ENCODE measurements around the gene TAOK3. TPM values are rescaled to one million over a fixed set of nuclear protein-coding genes. Genes with fewer than 3 reads are reported as not detected.

Gene TAOK3
- polyA plus RNA-seq, 3 donors, result 19.7 to 58.3 (median 44.8) TPM

DNA sequence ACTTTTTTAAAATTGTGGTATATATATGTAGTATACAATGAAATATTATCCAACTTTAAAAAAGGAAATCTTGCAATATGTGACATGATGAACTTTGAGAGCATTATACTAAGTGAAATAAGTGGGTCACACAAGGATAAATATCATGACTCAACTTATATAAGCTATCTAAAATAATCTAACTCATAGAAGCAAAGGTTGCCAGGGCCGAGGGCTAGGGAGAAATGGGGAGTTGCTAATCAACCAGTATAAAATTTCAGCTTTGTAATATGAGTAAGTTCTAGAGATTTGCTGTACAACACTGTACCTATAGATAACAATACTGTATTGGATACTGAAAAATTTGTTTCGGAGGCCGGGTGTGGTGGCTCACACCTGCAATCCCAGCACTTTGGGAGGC is 38.5 kb downstream of the TAOK3 start:
- H3K27ac Mint-ChIP-seq, result peak overlapping the region in 1 of 7 donors; percentile 59
- intact Hi-C loops (cut with micrococcal nuclease), result loop anchor here in 1 of 2 donors (5.0 kb wide), 1 partner anchor 38 kb away; the partner anchor contains the start of gene TAOK3

DNA sequence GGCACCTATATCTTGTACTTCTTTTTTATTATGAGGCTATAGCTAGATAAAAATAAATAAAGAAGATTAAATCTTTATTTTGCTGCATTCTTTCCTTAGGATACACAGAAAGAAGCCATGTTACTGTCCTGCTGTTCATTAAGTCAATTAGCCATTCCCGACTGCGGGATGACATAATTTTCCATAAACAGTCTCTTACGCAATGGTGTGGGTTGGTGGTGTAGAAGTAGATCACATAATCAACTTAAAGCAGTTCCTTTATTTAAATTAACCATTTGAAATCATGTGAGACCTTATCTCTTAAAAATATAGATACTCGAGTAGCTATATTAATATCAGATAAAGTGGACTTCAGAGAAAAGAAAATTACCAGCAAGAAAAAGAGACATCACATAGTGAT is 40.2 kb downstream of the TAOK3 start:
- peak; percentile 35 to 75 (median 73) for DNase-seq
- Mint-ChIP-seq H3K4me1 (peaks cover 82% of the 10 kb centered on the region), H3K9me3 (no peaks in the 10 kb centered on the region), H3K36me3 (peaks cover 2 to 5% of the 10 kb centered on the region in 2 donors), H3K4me3 (peak overlapping the region in 1 of 2 donors; percentile 28), H3K27me3 (ENCODE audit: low read depth in 3 of 3) (peaks cover 0 to 5% (median 0%) of the 10 kb centered on the region in 3 donors), H3K27ac (peak overlapping the region in 6 of 7 donors; percentile 3 to 77 (median 20))
- H3K36me3 ChIP-seq (replicated peaks in 1 of 2; ENCODE audit: control insufficient read depth in 1 of 2, insufficient read depth in 2 of 2, low read length in 2 of 2), result no peaks in the 10 kb centered on the region
- intact Hi-C loops (cut with micrococcal nuclease), result loop anchor here in 1 of 2 donors (5.0 kb wide), 1 partner anchor 40 kb away; the partner anchor contains the start of gene TAOK3
- no peak overlapping the region for H3K9ac ChIP-seq (ENCODE audit: insufficient read depth, low read length, poor library complexity, severe bottlenecking)
- no peaks in the 10 kb centered on the region for H3K9me3 ChIP-seq (replicated peaks in 1 of 2; ENCODE audit: control insufficient read depth in 1 of 2, insufficient read depth in 1 of 2, low read length in 2 of 2)
- H2AFZ ChIP-seq (ENCODE audit: insufficient read depth, low read depth, low read length, poor library complexity, severe bottlenecking), result no peak overlapping the region
- TF ChIP-seq, protein P1, sequence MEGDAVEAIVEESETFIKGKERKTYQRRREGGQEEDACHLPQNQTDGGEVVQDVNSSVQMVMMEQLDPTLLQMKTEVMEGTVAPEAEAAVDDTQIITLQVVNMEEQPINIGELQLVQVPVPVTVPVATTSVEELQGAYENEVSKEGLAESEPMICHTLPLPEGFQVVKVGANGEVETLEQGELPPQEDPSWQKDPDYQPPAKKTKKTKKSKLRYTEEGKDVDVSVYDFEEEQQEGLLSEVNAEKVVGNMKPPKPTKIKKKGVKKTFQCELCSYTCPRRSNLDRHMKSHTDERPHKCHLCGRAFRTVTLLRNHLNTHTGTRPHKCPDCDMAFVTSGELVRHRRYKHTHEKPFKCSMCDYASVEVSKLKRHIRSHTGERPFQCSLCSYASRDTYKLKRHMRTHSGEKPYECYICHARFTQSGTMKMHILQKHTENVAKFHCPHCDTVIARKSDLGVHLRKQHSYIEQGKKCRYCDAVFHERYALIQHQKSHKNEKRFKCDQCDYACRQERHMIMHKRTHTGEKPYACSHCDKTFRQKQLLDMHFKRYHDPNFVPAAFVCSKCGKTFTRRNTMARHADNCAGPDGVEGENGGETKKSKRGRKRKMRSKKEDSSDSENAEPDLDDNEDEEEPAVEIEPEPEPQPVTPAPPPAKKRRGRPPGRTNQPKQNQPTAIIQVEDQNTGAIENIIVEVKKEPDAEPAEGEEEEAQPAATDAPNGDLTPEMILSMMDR (IDR thresholded peaks at IDR 0.05), result no peak
- H3K79me2 ChIP-seq (ENCODE audit: insufficient read depth, low read length), result peaks cover 95% of the 10 kb centered on the region
- peaks cover 95% of the 10 kb centered on the region for H4K20me1 ChIP-seq (ENCODE audit: insufficient read depth, low read length)
- H3K4me2 ChIP-seq (replicated peaks; ENCODE audit: extremely low read depth, low read length, poor library complexity, severe bottlenecking), result peak overlapping the region; percentile 49
- no CpG with 5 or more reads among the region's 4 CpGs for WGBS (ENCODE audit: insufficient coverage)
- peaks cover 47 to 78% of the 10 kb centered on the region in 2 donors for H3K4me1 ChIP-seq (ENCODE audit: control insufficient read depth in 1 of 2, insufficient read depth in 2 of 2, low read length in 2 of 2)
- peak overlapping the region in 1 of 3 experiments; percentile 43 for H3K4me3 ChIP-seq (replicated peaks in 1 of 3; ENCODE audit: low read depth in 2 of 3, low read length in 3 of 3)
- no peaks in the 10 kb centered on the region for H3K27me3 ChIP-seq (ENCODE audit: control insufficient read depth in 2 of 2, insufficient read depth in 2 of 2, low read length in 2 of 2)
- H3K27ac ChIP-seq (ENCODE audit: low read depth in 1 of 2, low read length in 2 of 2), result peak overlapping the region in 1 of 2 donors; percentile 49

More for the DNA sequence above, 38.5 kb downstream of the TAOK3 start:
- Histone ChIP-seq H3K27ac (ENCODE audit: low read depth in 1 of 2, low read length in 2 of 2) (no peak overlapping the region), H3K79me2 (ENCODE audit: insufficient read depth, low read length) (peaks cover 95% of the 10 kb centered on the region), H3K4me1 (ENCODE audit: control insufficient read depth in 1 of 2, insufficient read depth in 2 of 2, low read length in 2 of 2) (peaks cover 38 to 61% of the 10 kb centered on the region in 2 donors), H3K4me2 (replicated peaks; ENCODE audit: extremely low read depth, low read length, poor library complexity, severe bottlenecking) (no peak overlapping the region), H3K36me3 (replicated peaks in 1 of 2; ENCODE audit: control insufficient read depth in 1 of 2, insufficient read depth in 2 of 2, low read length in 2 of 2) (no peaks in the 10 kb centered on the region), H3K9me3 (replicated peaks in 1 of 2; ENCODE audit: control insufficient read depth in 1 of 2, insufficient read depth in 1 of 2, low read length in 2 of 2) (no peaks in the 10 kb centered on the region), H3K4me3 (replicated peaks in 1 of 3; ENCODE audit: low read depth in 2 of 3, low read length in 3 of 3) (no peak overlapping the region), H4K20me1 (ENCODE audit: insufficient read depth, low read length) (peaks cover 95% of the 10 kb centered on the region), H2AFZ (ENCODE audit: insufficient read depth, low read depth, low read length, poor library complexity, severe bottlenecking) (no peak overlapping the region), H3K27me3 (ENCODE audit: control insufficient read depth in 2 of 2, insufficient read depth in 2 of 2, low read length in 2 of 2) (no peaks in the 10 kb centered on the region), H3K9ac (ENCODE audit: insufficient read depth, low read length, poor library complexity, severe bottlenecking) (no peak overlapping the region)
- no peak for DNase-seq
- Mint-ChIP-seq H3K4me1 (peaks cover 73% of the 10 kb centered on the region), H3K27me3 (ENCODE audit: low read depth in 3 of 3) (peaks cover 0 to 5% (median 0%) of the 10 kb centered on the region in 3 donors), H3K36me3 (peaks cover 5 to 10% of the 10 kb centered on the region in 2 donors), H3K4me3 (no peak overlapping the region), H3K9me3 (no peaks in the 10 kb centered on the region)
- TF ChIP-seq, protein P1 (IDR thresholded peaks at IDR 0.05), result no peak
- WGBS (ENCODE audit: insufficient coverage), result no CpG with 5 or more reads among the region's 3 CpGs

Measured in CD14-positive monocyte (primary cell).